RCC 7860 (cell line): Measurements from ENCODE around the gene RAB13.

Source experiments
- DNase-seq: peaks from one replicate; pipeline ENCODE4 v3.0.0-alpha.2; 2015; ENCODE audit warnings: low spot score
- FAIRE-seq: peaks from 2 replicates; lab custom pipeline; 2012; peaks lifted over from hg19 to GRCh38; lab: Jason Lieb, UNC

The RAB13 gene

GRCh38 chr1:153936011-153936802 lies 49.9 kb downstream of the RAB13 start:
- FAIRE-seq, result no peak
- no peak for DNase-seq

GRCh38 chr1:153934746-153935145 lies 51.4 kb downstream of the RAB13 start:
- DNase-seq, result no peak
- no peak for FAIRE-seq

GRCh38 chr1:153933955-153934354 lies 52.2 kb downstream of the RAB13 start:
- no peak for DNase-seq
- FAIRE-seq, result no peak

GRCh38 chr1:153933430-153933829 lies 52.7 kb downstream of the RAB13 start:
- no peak for DNase-seq
- no peak for FAIRE-seq

GRCh38 chr1:153932156-153933131 lies 53.7 kb downstream of the RAB13 start:
- FAIRE-seq (no peak), DNase-seq (no peak)
